Astrocyte of the spinal cord (primary cell): ENCODE data around the gene PNKD.

Experiments used
- DNase-seq: peaks from one replicate; pipeline ENCODE4 v3.0.0; 2011; ENCODE audit warnings: low read depth, low spot score
- H3K4me3 ChIP-seq: 2 replicates; pipeline ENCODE4 v1.5.1; 2011; ENCODE audit warnings: low read depth, mild to moderate bottlenecking, low read length, moderate library complexity
- in situ Hi-C: cut with HindIII; loops from 2 replicates; pipeline ENCODE4 v1.10.0; 2017; ENCODE audit warnings: low sequenced_read_pairs
- TF ChIP-seq, protein P1 (sequence below): IDR thresholded peaks from 2 replicates; pipeline ENCODE4 v1.5.1; 2012; ENCODE audit warnings: low read depth, mild to moderate bottlenecking, low read length, inconsistent platforms

PNKD gene

DNA sequence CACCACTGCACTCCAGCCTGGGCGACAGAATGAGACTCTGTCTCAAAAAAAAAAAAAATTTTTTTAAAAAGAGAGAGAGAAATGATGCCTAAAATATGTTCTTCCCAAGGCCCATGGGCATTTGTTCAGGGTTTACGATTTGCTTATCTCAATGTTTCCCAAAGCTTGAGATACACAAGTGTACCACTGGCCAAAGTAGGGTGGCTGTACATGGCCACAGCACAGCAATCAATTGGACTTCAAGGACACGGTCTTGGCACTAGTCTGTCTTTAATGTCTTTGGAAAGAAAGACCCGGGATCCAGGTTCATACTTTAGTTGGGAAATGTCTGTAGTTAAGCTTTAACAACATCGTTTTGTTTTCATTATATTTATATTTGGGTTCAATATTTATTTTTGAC lies 76.9 kb downstream of the PNKD start:
- no peak overlapping the region for H3K4me3 ChIP-seq
- in situ Hi-C loops: no loop called here
- DNase-seq: no peak
- TF ChIP-seq, protein P1, sequence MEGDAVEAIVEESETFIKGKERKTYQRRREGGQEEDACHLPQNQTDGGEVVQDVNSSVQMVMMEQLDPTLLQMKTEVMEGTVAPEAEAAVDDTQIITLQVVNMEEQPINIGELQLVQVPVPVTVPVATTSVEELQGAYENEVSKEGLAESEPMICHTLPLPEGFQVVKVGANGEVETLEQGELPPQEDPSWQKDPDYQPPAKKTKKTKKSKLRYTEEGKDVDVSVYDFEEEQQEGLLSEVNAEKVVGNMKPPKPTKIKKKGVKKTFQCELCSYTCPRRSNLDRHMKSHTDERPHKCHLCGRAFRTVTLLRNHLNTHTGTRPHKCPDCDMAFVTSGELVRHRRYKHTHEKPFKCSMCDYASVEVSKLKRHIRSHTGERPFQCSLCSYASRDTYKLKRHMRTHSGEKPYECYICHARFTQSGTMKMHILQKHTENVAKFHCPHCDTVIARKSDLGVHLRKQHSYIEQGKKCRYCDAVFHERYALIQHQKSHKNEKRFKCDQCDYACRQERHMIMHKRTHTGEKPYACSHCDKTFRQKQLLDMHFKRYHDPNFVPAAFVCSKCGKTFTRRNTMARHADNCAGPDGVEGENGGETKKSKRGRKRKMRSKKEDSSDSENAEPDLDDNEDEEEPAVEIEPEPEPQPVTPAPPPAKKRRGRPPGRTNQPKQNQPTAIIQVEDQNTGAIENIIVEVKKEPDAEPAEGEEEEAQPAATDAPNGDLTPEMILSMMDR: no peak

DNA sequence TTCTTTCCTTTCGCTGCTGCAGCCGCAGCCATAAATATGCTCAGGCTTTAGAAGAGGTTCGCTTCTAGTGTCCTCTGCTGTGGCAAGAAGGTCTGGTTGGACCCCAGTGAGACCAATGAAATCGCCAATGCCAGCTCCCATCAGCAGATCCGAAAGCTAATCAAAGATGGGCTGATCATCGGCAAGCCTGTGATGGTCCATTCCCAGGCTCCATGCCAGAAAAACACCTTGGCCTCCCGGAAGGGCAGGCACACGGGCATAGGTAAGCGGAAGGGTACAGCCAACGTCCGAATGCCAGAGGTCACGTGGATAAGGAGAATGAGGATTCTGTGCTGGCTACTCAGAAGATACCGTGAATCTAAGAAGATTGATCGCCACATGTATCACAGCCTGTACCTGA lies 83.7 kb downstream of the PNKD start:
- TF ChIP-seq, protein P1: no peak
- in situ Hi-C loops: no loop called here
- DNase-seq: no peak
- H3K4me3 ChIP-seq: no peak overlapping the region

DNA sequence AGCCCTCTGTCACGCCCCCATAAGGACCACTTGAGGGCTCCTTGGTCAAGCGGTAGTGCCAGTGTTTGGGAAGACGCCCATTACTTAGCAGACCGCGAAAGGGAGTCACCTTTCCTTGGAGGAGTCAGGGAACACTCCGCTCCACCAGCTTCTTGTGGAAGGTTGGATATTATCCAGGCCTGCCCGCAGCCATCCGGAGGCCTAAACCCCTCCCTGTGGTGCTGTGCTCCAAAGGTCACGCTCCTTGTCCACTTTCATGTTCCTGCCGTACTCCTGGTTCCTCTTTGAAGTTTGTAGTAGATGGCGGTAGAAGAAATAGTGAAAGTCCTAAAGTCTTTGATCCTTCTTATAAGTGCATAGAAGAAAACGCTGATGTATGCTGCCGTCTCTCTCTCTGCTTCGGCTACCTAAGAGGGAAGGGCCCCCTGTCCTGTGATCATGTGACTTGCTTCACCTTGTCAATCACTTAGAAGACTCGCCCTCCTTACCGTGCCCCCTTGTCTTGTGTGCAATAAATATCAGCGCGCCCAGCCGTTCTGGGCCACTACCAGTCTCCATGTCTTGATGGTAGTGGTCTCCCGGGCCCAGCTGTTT lies 84.6 kb downstream of the PNKD start:
- TF ChIP-seq, protein P1: no peak
- no peak overlapping the region for H3K4me3 ChIP-seq
- in situ Hi-C loops: no loop called here
- no peak for DNase-seq

DNA sequence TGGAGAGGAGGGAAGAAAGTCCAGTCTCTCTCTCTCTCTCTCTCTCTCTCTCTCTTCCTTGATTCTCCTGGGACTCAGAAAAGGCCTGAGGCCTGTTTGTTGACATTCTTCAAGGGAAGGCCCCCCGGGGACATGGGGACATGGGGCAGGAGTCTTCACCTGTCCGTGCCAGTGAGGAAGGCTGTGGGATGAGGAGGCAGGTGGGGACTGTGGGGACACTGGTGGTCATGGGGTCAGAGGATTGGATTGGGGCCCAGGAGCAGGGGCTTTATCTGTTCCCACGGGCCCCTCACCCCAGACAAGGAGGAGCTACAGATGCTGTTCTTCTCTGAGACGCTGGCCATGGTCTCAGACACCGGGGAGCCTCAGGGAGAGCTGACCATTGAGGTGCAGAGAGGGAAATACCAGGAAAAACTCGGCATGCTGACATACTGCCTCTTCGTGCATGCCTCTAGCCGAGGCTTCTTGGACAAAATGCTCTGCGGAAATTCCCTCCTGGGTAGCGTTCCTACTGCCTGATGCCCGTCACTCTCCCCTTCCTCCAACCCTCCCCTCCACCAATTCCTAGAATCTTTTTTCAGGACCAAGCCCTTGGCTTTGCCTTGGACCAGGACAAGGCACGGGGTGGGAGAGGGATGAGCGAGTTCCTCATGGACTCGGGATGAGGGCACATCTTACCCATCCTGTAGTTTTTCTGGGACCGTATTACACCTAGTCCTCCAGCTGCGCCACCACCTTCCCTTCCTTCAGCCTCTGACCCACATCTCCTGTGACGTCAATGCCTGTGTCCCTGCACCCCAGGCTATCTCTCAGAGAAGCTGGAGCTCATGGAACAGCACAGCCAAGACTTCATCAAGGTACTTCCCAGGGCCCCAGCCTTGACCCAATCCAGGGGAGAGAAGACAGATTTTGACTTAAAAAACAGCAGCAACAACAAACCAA lies 87.2 kb downstream of the PNKD start:
- no peak for DNase-seq
- in situ Hi-C loops: no loop called here
- TF ChIP-seq, protein P1: no peak
- H3K4me3 ChIP-seq: no peak overlapping the region

DNA sequence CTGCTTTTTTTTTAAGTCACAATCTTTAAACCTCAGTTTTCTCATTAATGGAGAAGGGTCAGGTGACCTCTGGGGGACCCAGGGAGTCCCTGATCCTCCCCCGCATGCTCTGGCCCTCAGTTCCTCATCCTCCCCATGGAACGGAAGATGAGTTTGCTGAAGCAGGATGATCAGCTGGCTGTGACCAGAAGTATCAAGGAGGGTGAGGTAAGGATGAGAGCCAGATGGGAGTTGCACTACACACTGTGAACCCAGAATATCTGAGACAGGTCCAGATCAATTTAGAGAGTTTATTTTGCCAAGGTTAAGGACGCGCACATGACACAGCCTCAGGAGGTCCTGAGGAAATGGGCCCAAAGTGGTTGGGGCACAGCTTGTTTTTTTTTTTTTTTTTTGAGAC lies 90.1 kb downstream of the PNKD start:
- no peak for DNase-seq
- in situ Hi-C loops: no loop called here
- TF ChIP-seq, protein P1: no peak
- no peak overlapping the region for H3K4me3 ChIP-seq

DNA sequence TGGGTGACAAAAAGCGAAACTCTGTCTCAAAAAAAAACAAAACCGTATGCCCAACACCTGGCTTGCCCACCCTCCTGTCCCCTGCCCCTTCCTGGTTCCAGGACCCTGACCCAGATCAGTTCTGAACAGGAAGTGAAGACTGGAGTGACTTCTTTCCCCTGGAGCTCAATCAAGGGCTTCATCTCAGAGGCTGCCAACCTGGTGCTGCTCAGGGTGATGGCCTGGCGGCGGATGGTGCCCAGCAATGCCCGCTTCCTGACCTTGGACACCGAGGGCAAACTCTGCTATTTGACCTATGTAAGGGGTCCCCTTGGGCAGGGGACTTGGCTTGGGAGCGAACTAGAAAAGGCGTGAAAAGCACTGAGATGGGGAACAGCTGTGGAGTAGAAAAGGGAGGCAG lies 92.3 kb downstream of the PNKD start:
- DNase-seq: no peak
- in situ Hi-C loops: no loop called here
- TF ChIP-seq, protein P1: no peak
- no peak overlapping the region for H3K4me3 ChIP-seq
